ENCODE results near the gene ABCC1.

The ABCC1 gene

DNA sequence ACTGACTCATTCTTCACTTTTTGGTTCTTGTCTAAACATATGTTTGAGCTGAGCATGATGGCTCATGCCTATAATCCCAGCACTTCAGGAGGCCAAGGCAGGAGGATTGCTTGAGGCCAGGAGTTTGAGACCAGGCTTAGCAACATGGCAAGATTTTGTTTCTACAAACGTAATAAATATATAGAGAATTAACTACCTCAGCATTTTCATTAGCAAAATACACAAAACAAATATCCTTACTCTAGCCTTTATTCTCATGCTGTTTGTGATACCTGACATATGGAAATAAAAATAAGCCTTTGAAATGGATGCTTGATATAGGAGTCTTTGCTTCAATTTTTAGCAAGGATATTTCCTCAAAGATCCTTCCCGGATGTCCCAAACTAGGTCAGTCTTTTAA, 132.8 kb downstream of the ABCC1 start:
- no peak for DNase-seq (ENCODE audit: extremely low read depth, low read depth)
- no peak overlapping the region for H3K4me3 ChIP-seq (replicated peaks; ENCODE audit: low read depth, low read length)
- TF ChIP-seq, protein P1, sequence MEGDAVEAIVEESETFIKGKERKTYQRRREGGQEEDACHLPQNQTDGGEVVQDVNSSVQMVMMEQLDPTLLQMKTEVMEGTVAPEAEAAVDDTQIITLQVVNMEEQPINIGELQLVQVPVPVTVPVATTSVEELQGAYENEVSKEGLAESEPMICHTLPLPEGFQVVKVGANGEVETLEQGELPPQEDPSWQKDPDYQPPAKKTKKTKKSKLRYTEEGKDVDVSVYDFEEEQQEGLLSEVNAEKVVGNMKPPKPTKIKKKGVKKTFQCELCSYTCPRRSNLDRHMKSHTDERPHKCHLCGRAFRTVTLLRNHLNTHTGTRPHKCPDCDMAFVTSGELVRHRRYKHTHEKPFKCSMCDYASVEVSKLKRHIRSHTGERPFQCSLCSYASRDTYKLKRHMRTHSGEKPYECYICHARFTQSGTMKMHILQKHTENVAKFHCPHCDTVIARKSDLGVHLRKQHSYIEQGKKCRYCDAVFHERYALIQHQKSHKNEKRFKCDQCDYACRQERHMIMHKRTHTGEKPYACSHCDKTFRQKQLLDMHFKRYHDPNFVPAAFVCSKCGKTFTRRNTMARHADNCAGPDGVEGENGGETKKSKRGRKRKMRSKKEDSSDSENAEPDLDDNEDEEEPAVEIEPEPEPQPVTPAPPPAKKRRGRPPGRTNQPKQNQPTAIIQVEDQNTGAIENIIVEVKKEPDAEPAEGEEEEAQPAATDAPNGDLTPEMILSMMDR (IDR thresholded peaks at IDR 0.05; ENCODE audit: low read depth, low read length, missing control alignments): no peak

DNA sequence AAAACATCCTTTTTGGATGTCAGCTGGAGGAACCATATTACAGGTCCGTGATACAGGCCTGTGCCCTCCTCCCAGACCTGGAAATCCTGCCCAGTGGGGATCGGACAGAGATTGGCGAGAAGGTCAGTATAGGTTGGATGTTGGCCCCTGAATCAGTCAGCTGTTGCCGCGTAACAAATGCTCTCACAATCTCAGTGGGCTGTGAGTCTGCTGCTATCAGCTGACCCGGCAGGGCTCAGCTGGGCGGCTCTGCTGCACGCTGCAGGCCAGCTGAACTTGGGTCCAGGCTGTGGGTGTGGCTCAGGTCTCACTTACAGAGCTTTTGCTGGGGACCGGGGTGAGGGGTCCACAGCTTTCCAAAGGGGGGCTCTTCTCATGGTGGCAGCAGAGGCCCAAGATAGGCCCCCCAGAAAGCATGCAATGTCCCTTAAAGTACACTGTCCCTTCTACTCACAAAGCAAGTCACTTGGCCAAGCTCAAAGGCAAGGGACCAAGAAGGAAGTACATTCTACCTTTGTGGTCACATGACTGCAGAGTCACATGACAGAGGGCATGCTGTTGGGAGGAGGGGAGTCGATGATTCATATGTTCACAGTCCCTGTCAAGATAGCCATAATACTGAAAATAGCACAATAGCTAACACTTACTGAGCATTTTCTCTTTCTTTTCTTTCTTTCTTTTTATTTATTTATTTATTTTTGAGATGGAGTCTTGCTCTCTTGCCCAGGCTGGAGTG, 134.2 kb downstream of the ABCC1 start:
- no peak overlapping the region for H3K4me3 ChIP-seq (replicated peaks; ENCODE audit: low read depth, low read length)
- no peak for DNase-seq (ENCODE audit: extremely low read depth, low read depth)

DNA sequence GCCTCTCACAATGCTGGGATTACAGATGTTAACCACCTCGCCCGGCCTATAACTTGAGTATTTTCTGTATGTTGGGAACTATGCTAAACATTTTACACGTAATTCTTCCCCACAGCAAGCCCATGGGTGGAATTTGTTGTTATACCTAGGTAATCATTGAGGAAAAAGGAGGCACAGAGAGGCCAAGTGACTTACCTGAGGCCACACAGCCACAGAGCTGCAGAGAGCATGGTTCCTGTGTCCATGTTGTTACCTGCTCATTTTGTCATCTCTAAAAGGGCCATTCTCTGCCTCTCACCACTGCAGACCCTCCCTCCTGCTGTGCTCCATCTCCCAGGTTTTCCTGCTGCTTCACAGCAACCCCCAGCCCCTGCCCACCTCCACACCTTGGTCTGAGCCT, 135.5 kb downstream of the ABCC1 start:
- no peak for DNase-seq (ENCODE audit: extremely low read depth, low read depth)
- no peak overlapping the region for H3K4me3 ChIP-seq (replicated peaks; ENCODE audit: low read depth, low read length)
- TF ChIP-seq, protein P1 (IDR thresholded peaks at IDR 0.05; ENCODE audit: low read depth, low read length, missing control alignments): no peak

More for the DNA sequence above, 134.2 kb downstream of the ABCC1 start:
- TF ChIP-seq, protein P1 (IDR thresholded peaks at IDR 0.05; ENCODE audit: low read depth, low read length, missing control alignments): no peak

DNA sequence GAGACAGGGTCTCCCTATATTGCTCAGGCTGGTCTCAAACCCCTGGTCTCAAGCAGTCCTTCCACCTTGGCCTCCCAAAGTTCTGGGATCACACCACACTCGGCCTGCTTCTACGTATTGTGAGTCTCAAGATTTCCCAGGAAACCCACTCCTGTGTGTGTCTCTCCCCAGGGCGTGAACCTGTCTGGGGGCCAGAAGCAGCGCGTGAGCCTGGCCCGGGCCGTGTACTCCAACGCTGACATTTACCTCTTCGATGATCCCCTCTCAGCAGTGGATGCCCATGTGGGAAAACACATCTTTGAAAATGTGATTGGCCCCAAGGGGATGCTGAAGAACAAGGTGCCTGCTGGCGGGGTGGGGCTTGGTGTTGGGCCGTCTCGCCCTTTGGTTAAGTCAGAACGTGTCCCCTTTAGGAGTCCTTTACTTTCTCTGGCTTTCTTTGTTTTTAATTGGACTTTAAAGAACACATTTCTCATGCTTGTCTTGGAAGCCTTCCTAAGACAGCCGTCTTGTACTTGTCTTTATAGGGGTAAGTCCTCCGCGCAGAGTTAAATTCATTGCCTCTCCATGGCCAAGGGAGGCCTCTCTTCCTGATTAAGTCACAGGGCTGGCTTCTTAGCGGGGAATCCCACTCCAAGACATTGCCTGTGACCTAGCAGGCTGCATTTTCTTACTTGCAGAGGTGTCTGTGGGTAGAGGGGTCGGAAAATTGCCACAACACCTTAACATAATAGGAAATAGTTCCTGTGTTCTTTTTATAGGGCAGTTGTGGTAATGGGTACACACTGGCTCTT, 137.4 kb downstream of the ABCC1 start:
- no peak for DNase-seq (ENCODE audit: extremely low read depth, low read depth)
- no peak overlapping the region for H3K4me3 ChIP-seq (replicated peaks; ENCODE audit: low read depth, low read length)
- TF ChIP-seq, protein P1 (IDR thresholded peaks at IDR 0.05; ENCODE audit: low read depth, low read length, missing control alignments): no peak

DNA sequence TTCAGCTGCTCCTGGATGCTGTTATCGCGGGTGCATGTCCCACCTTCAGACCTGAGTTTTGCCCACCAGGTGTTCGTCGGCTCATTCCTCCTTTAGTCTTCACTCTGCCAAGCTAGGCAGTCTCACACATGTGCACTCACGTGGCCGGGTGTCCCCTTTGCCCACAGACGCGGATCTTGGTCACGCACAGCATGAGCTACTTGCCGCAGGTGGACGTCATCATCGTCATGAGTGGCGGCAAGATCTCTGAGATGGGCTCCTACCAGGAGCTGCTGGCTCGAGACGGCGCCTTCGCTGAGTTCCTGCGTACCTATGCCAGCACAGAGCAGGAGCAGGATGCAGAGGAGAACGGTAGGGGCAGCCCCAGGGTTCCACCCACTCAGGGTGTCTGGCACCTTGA, 140.8 kb downstream of the ABCC1 start:
- no peak overlapping the region for H3K4me3 ChIP-seq (replicated peaks; ENCODE audit: low read depth, low read length)
- TF ChIP-seq, protein P1 (IDR thresholded peaks at IDR 0.05; ENCODE audit: low read depth, low read length, missing control alignments): no peak
- no peak for DNase-seq (ENCODE audit: extremely low read depth, low read depth)

DNA sequence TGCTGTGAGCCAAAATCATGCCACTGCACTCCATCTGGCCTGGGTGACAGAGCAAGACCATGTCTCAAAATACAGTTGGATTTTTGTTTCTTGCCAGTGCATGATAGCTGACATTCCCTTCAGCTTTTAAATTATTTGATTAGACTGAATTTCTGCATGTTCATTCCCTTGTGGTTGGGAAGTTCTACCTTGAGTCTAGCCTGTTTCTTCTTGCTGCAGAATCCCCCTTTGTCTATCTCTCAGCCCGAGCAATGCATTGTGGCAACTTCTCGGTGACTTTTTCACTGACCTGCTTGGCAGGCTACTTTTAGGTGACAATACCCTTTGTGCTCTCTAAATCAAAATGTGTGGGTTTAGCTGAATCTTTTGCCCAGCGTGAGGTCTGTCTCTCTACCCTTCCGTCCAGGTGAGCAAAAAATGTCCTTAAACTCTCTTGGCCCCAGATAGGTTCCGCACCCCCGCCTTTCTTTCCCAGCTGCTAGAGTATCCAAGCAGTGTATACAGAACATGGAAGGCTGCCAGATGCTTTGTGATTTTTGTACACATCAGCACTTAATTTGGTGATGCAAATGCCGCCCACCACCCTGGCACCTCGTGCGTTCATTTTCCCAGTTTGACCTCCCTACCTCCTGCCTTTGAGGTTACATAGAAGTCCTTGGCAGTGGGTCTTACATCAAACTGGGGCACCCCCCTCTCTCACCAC, 143.7 kb downstream of the ABCC1 start:
- TF ChIP-seq, protein P1 (IDR thresholded peaks at IDR 0.05; ENCODE audit: low read depth, low read length, missing control alignments): no peak
- DNase-seq (ENCODE audit: extremely low read depth, low read depth): no peak
- H3K4me3 ChIP-seq (replicated peaks; ENCODE audit: low read depth, low read length): no peak overlapping the region
